Esophagus muscularis mucosa (tissue), 4 donors: ENCODE measurements around the gene CIRBP.

Experiments
- EP300 ChIP-seq: sonication (generic); formaldehyde crosslinking; IDR thresholded peaks from one replicate; pipeline ENCODE4 v1.6.1; 2017; ENCODE audit warnings: antibody characterized with exemption
- POLR2A ChIP-seq: fragments of 450-650 bp; IDR thresholded peaks from one replicate; pipeline ENCODE4 v1.6.1; 2017; ENCODE audit warnings: antibody characterized with exemption, moderate library complexity, mild to moderate bottlenecking, low read depth
- POLR2AphosphoS5 ChIP-seq, 2 donors: sonication (generic); formaldehyde crosslinking; IDR thresholded peaks; one replicate each; pipeline ENCODE4 v1.6.1; 2017; ENCODE audit warnings: antibody characterized with exemption in 2 of 2
- TF ChIP-seq, protein P1 (sequence below), 3 experiments: fragments of 200-600 bp in 2 of 3; fragments of 450-650 bp in 1 of 3; sonication (generic) in 2 of 3; IDR thresholded peaks; one replicate each; pipeline ENCODE4 v1.5.1; 2017 to 2019; ENCODE audit warnings: antibody characterized with exemption in 3 of 3, mild to moderate bottlenecking in 2 of 3, moderate library complexity in 1 of 3

DNA sequence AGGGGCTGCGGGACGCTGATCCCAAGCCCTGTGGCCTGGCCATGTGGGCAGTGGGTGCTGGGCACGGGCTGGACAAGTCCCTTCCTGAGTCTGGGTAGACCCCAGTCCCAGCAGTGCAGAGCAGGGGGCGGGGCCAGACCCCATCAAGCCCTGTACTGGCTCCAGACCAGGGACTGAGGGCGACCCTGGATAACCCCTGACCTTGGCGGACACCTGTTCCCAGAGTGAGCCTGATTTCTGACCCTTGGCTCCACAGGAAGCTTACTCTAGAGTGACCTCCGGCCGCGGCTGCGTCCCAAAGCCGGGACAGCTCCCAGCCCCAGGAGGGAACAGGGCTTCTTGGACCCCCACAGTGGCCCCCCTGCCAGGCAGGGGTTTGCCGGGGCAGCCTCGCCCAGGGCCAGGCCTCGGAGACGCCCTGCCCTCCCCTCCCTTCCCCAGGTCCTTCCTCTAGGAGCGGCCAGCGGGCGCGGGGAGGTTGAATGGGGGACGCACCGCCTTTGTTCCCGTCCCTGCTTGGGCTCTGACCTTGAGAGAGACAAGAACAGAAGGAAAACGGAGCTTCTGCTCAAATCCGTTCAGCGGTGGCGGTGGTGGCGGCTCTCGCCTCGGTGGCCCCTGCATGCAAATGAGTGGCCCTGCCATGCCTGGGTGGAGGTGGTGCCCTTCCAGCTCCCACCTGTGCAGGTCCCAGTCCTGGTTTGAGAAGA lies 14.2 kb downstream of the CIRBP start:
- TF ChIP-seq, protein P1, sequence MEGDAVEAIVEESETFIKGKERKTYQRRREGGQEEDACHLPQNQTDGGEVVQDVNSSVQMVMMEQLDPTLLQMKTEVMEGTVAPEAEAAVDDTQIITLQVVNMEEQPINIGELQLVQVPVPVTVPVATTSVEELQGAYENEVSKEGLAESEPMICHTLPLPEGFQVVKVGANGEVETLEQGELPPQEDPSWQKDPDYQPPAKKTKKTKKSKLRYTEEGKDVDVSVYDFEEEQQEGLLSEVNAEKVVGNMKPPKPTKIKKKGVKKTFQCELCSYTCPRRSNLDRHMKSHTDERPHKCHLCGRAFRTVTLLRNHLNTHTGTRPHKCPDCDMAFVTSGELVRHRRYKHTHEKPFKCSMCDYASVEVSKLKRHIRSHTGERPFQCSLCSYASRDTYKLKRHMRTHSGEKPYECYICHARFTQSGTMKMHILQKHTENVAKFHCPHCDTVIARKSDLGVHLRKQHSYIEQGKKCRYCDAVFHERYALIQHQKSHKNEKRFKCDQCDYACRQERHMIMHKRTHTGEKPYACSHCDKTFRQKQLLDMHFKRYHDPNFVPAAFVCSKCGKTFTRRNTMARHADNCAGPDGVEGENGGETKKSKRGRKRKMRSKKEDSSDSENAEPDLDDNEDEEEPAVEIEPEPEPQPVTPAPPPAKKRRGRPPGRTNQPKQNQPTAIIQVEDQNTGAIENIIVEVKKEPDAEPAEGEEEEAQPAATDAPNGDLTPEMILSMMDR (IDR thresholded peaks at IDR 0.05): no peak
- TF ChIP-seq POLR2AphosphoS5 (IDR thresholded peaks at IDR 0.05) (no peak), POLR2A (no peak), EP300 (no peak)
